Measurements from ENCODE around the gene SWAP70.

DNA sequence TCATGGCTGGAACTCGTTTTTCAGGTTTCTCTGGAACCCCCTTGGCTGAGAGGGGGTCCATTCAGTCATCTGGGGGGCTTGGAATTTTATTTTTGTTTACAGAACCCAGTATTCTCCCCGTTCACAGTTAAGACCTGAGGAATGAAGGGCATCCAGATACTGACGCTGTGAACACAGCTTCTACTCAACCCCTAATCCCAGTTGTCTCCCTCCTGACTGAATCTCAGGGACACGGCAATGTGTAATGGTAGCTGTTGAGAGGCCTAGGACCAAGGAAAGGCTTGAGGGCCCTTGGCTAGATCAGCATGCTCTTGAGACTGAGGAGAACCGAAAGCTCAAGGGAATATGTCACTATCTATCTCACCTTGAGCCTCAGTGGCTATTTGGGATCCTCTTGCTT, 113.6 kb downstream of the SWAP70 start:
- TF ChIP-seq CTCF (conservative IDR thresholded peaks at IDR 0.05) = no peak
- TF ChIP-seq EZH2 (IDR thresholded peaks at IDR 0.05; ENCODE audit: low read depth) = no peak

All from PC-9 (cell line).